HG03521 (cell line): ENCODE data around the gene RANBP17.
"Not testable (repeated sequence)": the region's sequence is repeated elsewhere in the genome, so short reads cannot be mapped to it uniquely, and the experiment has no call there.

ENCODE experiments used
- ATAC-seq: cut with Tn5 transposase; IDR thresholded peaks from one replicate; pipeline ENCODE4 v1.9.1; 2021; ENCODE audit warnings: mild to moderate bottlenecking, moderate library complexity; ENCODE audit not compliant: unreplicated experiment

RANBP17 gene

DNA sequence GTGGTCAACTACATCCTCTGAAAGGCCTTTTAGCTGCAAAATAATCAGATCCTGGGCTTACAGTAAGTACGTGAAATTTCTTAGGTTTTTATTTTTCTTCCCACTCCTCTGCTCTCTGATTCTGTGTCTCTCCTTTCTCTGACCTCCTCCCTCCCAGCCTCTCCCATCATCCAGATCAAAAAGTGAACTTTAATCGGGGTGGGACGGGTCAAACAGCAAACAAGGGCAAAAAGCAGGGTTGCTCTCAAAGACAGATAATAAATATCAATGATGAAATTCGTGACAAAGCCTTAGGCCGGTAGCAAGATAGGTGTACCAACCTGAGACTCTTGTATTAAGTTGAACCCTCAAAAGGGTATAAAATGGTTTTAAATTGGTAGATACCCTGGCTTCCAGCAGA, 76.1 kb downstream of the RANBP17 start:
- no peak for ATAC-seq

DNA sequence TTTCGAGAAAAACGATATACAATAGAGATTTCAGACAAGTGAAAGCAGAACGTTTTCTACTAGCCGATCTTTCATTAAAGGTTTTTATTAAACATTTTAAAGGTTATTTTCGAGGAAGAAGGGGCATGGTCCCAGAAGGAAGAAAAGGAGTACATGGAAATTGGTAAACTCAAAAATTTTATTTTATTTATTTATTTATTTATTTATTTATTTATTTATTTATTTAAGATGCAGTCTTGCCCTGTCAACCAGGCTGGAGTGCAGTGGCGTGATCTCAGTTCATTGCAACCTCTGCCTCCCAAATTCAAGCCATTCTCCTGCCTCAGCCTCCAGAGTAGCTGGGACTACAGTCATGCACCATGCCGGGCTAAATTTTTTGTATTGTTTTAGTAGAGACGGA, 77.4 kb downstream of the RANBP17 start:
- ATAC-seq: no peak

DNA sequence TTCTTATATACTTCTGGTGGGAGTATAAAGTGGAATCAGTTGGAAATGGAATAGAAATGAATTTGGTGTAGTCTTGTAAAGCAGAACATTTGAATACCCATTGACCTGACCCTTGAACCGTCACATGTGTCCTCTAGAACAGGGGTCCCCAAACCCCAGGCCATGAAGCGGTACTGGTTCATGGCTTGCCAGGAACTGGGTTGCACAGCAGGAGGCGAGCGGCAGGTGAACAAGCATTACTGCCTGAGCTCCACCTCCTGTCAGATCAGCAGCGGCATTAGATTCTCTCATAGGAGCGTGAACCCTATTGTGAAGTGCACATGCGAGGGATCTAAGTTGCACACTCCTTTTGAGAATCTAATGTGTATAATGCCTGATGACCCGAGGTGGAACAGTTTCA, 80.0 kb downstream of the RANBP17 start:
- ATAC-seq: no peak

DNA sequence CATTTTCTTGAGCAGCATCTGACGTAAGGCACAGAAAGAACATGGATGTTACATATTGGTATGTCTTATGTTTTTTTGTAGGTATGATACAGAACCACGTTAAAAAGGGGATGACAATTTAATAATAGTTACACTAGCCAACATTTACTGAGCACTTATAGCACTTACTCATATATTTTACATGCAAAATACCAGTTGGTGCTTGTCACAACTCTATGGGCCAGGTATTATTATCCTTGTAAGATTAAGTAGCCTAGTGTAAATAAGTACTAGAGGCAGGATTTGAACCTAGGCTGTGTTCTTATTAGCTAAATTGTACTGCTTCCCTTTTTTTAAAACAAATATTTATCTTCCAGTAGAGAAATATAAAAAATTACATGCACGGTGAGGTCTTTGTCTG, 83.5 kb downstream of the RANBP17 start:
- ATAC-seq: no peak

DNA sequence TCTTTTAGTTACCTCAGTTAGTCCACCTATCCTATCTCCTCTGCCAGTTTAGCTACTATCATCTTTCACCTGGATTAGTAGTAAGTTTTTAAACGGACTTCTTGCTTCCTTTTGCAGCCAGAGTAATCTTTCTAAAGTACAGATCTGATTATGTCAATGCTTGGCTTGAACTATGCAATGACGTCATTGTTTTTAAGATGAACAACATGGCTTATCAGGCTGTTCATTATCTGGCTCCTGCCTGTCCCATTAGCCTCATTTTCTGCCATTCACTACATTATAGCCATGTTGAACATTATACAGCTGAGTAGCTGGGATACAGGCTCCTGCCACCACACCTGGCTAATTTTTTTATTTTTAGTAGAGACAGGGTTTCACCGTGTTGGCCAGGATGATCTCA, 98.7 kb downstream of the RANBP17 start:
- ATAC-seq: no peak

DNA sequence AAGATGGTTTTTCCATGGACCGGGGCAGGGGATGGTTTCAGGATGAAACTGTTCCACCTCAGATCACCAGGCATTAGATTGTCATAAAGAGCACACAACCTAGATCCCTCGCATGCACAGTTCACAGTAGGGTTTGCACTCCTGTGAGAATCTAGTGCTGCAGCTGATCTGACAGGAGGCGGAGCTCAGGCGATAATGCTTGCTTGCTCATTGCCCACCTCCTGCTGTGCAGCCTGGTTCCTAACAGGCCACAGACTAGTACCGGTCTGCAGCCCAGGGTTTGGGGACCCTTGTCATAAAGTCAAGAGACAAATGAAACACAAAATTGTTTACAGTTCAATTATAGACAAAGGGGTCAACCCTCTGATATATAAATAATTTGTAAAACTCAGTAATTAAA, 101.7 kb downstream of the RANBP17 start:
- no peak for ATAC-seq

DNA sequence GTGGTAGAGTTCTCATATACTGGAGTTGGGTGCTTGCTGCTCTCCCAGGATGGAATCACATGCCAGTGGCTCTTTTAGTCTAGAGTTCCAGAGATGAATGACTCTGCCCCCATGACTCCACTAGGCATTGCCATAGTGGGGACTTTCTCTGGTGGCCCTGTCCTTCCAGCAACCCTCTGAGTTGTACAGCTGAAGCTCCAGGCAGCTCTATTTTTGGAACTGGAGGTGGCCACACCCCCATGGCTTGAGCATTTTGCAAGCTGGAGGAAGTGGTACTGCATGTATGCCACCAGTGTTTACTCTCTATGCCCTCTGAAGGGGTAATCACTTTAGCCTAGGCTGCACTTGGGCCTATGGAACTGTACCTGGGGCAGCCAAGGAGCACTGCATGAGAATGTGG, 112.6 kb downstream of the RANBP17 start:
- ATAC-seq: no peak

DNA sequence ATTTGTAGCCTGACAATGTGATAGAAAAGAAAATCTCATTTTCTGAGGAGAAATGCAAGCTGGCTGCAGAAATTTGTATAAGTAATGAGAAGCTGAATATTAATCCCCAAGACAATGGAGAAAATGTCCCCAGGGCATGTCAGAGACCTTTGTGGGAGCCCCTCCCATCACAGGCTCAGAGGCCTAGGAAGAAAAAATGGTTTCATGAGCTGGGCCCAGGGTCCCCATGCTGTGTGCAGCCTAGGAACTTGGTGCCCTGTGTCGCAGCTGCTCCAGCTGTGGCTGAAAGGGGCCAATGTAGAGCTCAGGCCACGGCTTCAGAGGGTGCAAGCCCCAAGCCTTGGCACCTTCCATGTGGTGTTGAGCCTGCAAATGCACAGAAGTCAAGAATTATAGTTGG, 118.4 kb downstream of the RANBP17 start:
- ATAC-seq: not testable (repeated sequence)

DNA sequence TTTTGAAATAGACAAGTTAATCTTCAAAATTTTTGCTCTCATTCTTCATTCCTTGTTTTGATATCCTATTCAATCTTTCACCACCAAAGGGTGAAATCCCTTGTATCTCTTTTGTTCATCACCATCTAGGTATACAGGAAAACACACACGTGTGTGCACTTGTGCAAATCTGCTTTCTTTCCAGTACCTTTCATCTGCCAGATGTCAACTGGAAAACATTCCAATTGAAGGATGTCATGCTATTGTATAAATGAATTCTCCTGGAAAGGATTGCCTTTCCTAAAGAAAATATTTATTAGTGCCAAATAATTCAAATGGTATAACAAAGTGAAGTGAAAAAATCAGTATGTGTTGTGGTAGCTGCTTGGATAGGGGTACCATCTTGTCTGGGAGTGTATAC, 123.7 kb downstream of the RANBP17 start:
- no peak for ATAC-seq

DNA sequence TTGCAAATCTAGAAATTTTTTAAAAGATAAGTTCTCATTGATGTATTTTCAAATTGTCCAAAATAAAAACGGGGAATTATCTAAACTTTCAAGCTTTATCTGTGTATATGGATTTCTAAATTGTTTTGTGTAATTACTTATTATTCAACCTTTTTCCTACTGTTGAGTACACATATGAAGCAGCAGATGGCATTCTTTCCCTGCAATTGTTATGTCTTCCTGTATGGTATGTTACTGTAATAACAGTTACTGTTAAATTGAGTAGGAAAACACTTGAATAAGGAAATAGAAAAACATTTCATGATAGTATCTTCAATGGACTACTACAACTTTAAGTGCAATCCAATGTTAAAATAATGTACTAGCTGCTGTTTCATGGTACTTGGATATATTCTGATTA, 124.8 kb downstream of the RANBP17 start:
- no peak for ATAC-seq

DNA sequence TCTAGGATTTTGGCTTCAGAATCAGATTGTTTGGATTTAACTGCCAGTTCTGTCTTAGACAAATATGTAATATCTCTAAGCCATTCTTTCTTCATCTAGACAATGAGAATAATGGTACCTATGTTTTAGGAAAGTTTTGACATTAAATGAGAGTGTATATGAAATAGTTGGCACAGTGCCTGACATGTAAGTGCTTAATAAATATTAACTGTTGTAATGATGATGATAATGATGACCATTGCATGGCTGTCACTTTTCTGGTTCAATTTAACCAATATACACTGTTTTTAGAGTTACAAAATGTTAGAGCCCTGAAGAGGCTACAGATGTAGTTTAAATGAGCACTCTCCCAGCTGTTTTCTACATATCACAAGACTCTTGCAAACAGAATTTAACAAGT, 131.7 kb downstream of the RANBP17 start:
- ATAC-seq: no peak

DNA sequence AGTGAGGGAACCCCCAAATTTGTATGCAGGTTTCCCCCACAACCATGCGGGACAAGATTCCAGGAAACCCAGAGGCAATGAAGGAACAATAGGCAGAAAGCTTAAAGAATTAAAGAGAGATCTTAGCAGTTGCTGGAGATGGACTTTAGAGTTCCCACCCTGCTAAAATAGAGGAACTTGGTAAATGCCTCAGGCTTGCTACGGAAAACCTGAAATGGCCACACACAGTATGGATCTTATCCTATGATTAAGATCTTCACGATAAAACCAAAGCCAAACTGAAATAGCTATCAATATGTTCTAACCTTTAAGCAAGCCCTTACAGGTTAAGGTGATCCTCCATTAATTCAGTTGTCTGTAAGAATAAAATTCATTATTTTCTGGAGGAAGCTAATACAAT, 148.3 kb downstream of the RANBP17 start:
- ATAC-seq: no peak

DNA sequence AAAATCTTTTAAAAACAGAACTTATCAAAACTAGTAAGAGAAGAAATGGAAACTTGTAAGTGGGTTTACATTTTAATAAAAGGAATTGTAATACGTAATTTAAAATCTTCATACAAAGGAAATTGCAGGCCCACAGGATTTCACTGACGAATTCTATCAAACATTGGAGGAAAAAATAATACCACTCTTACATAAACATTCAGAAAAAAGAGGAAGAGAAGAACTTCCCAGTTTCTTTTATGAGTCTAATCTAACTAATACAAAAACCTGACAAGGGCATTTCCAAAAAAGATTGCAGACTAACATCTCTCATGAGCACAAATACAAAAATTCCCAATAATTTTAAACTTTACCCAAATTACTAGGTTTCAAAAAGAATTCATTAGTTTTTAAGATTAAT, 149.0 kb downstream of the RANBP17 start:
- no peak for ATAC-seq

DNA sequence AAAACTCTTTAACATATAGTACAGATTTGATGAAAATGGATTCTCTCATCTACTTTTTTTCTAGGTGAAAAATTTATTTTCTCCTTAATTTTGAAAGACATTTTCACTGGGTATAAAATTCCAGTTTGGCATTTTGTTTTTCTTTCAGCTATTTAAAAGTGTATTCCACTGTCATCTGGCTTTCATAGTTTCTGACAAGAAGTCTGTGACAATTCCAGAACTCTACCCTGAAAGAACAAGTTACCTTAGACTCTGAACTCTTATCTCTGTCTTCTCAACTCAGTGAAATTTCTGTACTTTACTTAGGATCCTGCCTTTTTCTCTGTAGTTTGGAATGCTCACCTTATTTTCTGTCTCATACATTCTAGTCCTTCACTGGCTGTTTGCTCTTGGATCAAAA, 161.7 kb downstream of the RANBP17 start:
- no peak for ATAC-seq

DNA sequence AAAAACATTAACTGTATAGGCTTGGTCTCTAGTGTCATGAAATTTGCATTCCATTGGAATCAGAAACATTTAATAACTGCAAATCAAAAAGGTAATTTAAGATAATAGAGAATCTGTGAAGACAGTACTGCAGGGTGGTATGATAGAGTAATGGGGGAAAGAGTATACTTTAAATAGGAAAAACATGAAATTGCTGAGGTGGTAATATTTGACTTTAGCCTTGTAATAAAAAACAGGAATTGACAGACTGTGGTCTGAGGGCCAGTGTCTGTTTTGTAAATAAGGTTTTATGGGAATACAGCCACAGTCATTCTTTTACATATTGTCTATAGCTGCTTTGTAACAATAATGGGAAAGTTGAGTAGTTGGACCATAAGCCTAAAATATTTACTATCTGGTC, 162.3 kb downstream of the RANBP17 start:
- no peak for ATAC-seq

DNA sequence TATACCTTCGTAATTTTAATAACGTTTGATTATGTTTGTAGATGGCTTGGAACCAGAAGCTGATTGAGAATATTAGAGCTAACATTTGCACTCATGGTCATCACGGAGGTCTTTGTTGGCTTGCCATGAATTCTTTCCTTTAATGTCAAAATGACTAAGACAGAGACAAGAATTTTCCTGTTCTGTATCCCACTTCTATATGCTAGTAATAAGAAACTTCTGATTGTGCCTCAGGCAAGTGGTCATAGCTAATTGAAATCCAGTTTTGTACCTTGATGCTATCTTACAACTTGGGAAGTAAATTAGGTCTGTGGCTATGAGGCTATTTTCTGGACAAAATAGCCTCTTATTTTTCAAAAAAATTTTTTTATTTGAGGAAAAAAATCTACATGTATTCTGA, 167.6 kb downstream of the RANBP17 start:
- no peak for ATAC-seq

DNA sequence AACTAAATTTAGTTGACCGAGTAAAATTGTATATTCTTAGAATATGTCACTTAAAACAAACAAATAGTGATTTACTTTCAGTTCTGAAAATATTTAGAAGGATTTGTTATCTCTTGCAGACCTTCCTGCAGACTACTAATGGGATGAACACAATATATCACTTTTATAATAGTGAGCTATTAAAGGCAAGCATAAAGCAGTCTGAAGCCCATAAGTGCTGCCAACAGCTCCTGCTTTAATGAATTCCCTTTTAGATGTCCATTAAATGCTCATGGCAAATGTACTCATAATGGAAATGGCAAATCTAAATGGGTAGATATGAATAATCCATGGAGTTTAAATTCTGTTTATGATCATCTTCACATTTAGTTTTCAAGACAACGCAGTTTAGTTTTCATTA, 170.2 kb downstream of the RANBP17 start:
- ATAC-seq: no peak

DNA sequence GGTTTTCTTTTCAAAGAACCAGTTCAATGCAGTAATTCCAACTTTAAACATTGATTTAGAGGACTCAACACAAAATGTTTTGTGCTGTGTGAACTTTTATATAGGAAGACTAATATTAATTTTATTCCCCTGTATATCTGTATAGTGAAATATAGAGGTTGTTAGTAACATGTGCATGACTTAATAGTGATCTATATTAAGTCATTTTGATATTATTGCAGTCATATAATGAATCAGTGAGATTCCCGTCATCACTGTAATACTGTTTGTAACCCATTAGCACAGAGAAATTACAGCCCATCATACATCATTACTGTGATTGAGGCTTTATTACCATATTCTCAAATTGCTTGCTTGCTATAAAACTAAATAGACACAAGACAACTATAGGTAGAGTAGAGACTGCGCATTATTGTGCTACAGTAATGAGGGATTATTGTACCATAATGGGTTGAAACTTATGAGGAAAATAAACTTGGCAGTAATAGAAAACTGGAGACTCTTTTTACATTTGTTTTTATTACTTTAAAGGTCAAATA, 170.7 kb downstream of the RANBP17 start:
- no peak for ATAC-seq

DNA sequence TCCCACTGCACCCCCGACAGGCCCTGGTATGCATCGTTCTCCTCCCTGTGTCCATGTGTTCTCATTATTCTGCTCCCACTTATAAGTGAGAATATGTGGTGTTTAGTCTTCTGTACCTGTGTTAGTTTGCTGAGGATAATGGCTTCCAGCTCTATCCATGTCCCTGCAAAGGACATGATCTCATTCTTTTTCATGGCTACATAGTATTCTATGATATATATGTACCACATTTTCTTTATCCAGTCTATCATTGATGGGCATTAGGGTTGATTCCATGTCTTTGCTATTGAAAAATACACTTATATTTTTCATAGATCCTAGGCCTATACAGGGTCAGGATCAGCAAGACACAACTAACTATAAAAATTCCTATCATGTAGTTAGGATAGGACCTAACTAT, 180.1 kb downstream of the RANBP17 start:
- not testable (repeated sequence) for ATAC-seq

DNA sequence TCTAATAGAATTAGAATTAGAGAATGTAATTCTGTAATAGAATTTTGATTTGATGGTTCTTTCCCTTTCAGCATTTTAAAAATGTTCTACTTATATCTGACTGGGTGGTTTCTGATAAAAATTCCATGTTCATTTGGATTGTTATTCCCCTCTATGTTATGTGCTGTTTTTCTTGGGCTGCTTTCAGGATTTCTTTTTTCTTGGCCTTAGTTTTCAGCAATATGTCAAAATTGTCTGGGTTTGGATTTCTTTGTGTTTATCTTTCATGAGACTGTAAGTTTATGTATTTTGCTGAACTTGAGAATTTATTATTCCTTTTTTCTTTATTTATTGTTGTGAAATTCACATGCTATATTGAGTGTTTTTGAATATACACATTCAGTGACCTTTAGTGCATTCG, 189.1 kb downstream of the RANBP17 start:
- no peak for ATAC-seq

DNA sequence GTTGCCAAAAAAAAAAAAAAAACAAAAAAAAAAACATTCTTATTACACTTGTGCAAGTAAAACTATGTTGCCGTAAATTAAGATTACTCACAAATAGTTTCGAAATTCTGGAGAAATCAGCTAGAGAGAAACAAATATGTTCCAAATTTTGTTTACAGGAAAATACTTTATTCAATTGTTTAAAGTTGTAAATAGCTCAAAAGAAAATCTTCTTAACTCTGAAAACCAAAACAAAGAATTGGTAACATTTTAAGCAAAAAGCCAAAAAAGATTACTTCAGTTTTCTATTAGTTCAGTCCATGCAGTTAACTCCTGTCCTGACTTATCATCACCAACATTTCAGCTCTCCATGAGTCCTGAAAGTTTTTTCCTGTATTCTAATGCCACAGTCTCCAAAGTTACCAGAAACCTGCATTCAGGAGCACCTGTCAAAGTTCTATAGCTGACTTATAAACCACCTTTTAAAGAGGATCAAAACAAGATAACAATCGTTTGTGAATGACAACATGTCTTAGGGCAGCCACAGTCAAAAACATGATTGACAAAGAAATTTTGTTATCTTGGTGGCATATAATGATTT, 194.1 kb downstream of the RANBP17 start:
- no peak for ATAC-seq

DNA sequence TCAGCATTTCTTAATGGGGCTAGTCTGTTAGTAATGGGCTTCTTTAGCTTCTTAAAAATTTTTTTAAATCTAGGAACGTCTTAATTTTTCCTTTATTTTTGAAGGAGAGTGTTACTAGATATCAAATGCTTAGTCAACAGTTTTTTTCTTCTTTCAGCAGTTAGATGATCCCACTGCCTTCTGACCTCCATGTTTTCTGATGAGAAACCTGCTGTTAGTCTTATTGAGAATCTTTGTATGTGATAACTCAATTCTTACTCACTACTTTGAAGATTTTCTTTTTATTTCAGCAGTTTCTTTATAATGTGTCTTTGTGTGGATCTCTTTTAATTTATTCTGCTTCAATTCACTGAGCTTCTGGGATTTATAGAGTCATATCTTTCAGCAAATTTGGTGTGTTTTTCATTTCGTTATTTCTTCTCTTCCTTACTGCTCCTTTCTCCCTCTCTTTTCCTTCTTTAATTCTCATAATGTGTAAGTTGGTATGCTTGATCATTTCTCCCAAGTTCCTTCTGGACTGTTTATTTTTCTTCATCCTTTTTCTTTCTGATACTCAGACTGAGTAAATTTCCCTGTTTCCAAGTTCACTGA, 205.8 kb downstream of the RANBP17 start:
- ATAC-seq: no peak

DNA sequence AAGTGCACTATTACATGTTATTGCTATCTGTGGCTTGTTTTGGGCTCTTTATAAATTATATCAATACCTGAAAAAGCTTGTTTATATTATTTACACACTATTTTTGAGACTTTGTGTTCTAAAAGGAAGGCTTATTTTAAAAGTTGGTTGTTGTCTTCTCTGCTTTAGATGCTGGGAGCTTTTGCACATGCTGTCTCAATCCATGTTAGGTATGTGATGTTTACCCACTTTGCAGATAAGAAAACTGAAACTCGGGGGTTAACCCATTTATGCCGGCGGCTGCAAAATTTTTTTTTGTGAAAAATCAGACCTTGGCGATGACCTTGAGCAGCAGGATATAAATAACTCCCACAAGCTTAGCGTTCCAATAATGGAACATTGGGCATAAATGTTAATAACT, 212.9 kb downstream of the RANBP17 start:
- no peak for ATAC-seq
